Measurements from ENCODE around the gene METAP2. TPM values are rescaled to one million over a fixed set of nuclear protein-coding genes. Genes with fewer than 3 reads are reported as not detected.

The METAP2 gene
- total RNA-seq, 4 donors from 2014 or later: 58.8 to 83.0 (median 62.4) TPM

GRCh38 chr12:95518944-95519343 lies 45.0 kb downstream of the METAP2 start:
- TF ChIP-seq CTCF (IDR thresholded peaks at IDR 0.05 in 4 of 5, conservative IDR thresholded peaks at IDR 0.05 in 1 of 5) (no peak), POLR2A (IDR thresholded peaks at IDR 0.05) (no peak)
- ATAC-seq: no peak
- Histone ChIP-seq H3K27ac (no peak overlapping the region), H3K27me3 (no peaks in the 10 kb centered on the region), H3K4me3 (no peak overlapping the region), H3K9me3 (no peaks in the 10 kb centered on the region), H3K4me1 (no peaks in the 10 kb centered on the region), H3K36me3 (peaks cover 0 to 17% of the 10 kb centered on the region in 2 donors)
- DNase-seq: no peak
- intact Hi-C loops (cut with DNase I; ENCODE audit: low total_unique reads): no loop called here
- in situ Hi-C loops (cut with MboI; ENCODE audit: low sequenced_read_pairs in 4 of 4): no loop called here

GRCh38 chr12:95520816-95521215 lies 46.9 kb downstream of the METAP2 start:
- no peaks in the 10 kb centered on the region for H3K36me3 ChIP-seq
- no peaks in the 10 kb centered on the region for H3K9me3 ChIP-seq
- no peak overlapping the region for H3K4me3 ChIP-seq
- no peak overlapping the region for H3K27ac ChIP-seq
- TF ChIP-seq CTCF (IDR thresholded peaks at IDR 0.05 in 4 of 5, conservative IDR thresholded peaks at IDR 0.05 in 1 of 5) (no peak), POLR2A (IDR thresholded peaks at IDR 0.05) (no peak)
- ATAC-seq (no peak), DNase-seq (no peak)
- no peaks in the 10 kb centered on the region for H3K4me1 ChIP-seq
- in situ Hi-C loops (cut with MboI; ENCODE audit: low sequenced_read_pairs in 4 of 4) (no loop called here), intact Hi-C loops (cut with DNase I; ENCODE audit: low total_unique reads) (no loop called here)
- H3K27me3 ChIP-seq: no peaks in the 10 kb centered on the region

- H3K27ac ChIP-seq: no peak overlapping the region
- no peak overlapping the region for H3K4me3 ChIP-seq
- TF ChIP-seq CTCF (IDR thresholded peaks at IDR 0.05 in 4 of 5, conservative IDR thresholded peaks at IDR 0.05 in 1 of 5): no peak
- no peak for TF ChIP-seq POLR2A (IDR thresholded peaks at IDR 0.05)
- in situ Hi-C loops (cut with MboI; ENCODE audit: low sequenced_read_pairs in 4 of 4): no loop called here
- intact Hi-C loops (cut with DNase I; ENCODE audit: low total_unique reads): no loop called here
- no peaks in the 10 kb centered on the region for H3K27me3 ChIP-seq
- ATAC-seq (no peak), DNase-seq (no peak)
- no peaks in the 10 kb centered on the region for H3K4me1 ChIP-seq
- no peaks in the 10 kb centered on the region for H3K36me3 ChIP-seq
- no peaks in the 10 kb centered on the region for H3K9me3 ChIP-seq
Measured at GRCh38 chr12:95522692-95523091, 48.7 kb downstream of the METAP2 start.

DNA sequence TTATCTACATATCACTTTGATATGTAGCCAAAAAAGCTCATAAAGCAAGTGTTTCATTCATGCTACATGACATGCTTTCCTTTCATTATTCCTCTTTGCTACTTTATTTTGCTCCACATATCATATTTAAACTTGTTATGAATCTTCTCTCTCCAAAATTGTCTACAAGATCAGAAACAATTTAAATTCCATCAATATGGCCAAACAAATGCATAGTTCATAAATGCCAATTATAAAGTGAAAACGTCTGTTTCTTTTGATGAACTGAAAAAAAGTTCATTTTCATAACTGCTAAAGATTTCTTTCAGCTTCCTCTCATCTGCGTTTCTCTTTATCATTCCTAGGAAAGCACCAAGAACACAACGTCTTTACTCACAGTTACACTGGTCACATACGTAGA lies 54.5 kb downstream of the METAP2 start:
- no peak for ATAC-seq
- in situ Hi-C loops (cut with MboI; ENCODE audit: low sequenced_read_pairs in 4 of 4) (no loop called here), intact Hi-C loops (cut with DNase I; ENCODE audit: low total_unique reads) (no loop called here)
- Histone ChIP-seq H3K4me1 (no peaks in the 10 kb centered on the region), H3K9me3 (no peaks in the 10 kb centered on the region), H3K27me3 (no peaks in the 10 kb centered on the region), H3K27ac (no peak overlapping the region), H3K4me3 (no peak overlapping the region), H3K36me3 (no peaks in the 10 kb centered on the region)
- no peak for TF ChIP-seq CTCF (IDR thresholded peaks at IDR 0.05 in 4 of 5, conservative IDR thresholded peaks at IDR 0.05 in 1 of 5)
- no peak for TF ChIP-seq POLR2A (IDR thresholded peaks at IDR 0.05)
- DNase-seq: no peak

GRCh38 chr12:95529693-95530225 lies 55.8 kb downstream of the METAP2 start:
- no peaks in the 10 kb centered on the region for H3K9me3 ChIP-seq
- no peaks in the 10 kb centered on the region for H3K27me3 ChIP-seq
- no peak overlapping the region for H3K27ac ChIP-seq
- in situ Hi-C loops (cut with MboI; ENCODE audit: low sequenced_read_pairs in 4 of 4) (loop anchor here (10.0 kb wide), 2 partner anchors 405 to 415 kb away; no protein-coding TSS in a partner anchor), intact Hi-C loops (cut with DNase I; ENCODE audit: low total_unique reads) (loop anchor here (5.0 kb wide), 2 partner anchors 192 to 1397 kb away; no protein-coding TSS in a partner anchor)
- ATAC-seq (no peak), DNase-seq (no peak)
- H3K36me3 ChIP-seq: no peaks in the 10 kb centered on the region
- TF ChIP-seq CTCF (IDR thresholded peaks at IDR 0.05 in 4 of 5, conservative IDR thresholded peaks at IDR 0.05 in 1 of 5) (no peak), POLR2A (IDR thresholded peaks at IDR 0.05) (no peak)
- H3K4me1 ChIP-seq: no peaks in the 10 kb centered on the region
- H3K4me3 ChIP-seq: no peak overlapping the region
